ENCODE measurements around the gene HMGXB4.

HMGXB4 gene

GRCh38 chr22:35343664-35344550 is 86.6 kb downstream of the HMGXB4 start:
- CTCF ChIA-PET, result interaction anchor here (0.7 to 1.5 kb wide), 4 partner anchors 13 to 550 kb away, joined by 3 to 4 read pairs (median 3); no protein-coding TSS in a partner anchor

GRCh38 chr22:35344956-35345690 is 87.8 kb downstream of the HMGXB4 start:
- CTCF ChIA-PET, result interaction anchor here (0.8 to 1.5 kb wide), 4 partner anchors 14 to 237 kb away, joined by 3 to 4 read pairs (median 3); no protein-coding TSS in a partner anchor
- POLR2A ChIA-PET, result no interaction called here
- DNase-seq (ENCODE audit: extremely low spot score), result peak; percentile 52

More at GRCh38 chr22:35343664-35344550, 86.6 kb downstream of the HMGXB4 start:
- POLR2A ChIA-PET, result no interaction called here
- no peak for TF ChIP-seq CTCF (IDR thresholded peaks at IDR 0.05; ENCODE audit: control extremely low read depth, extremely low read depth, low read depth, missing control alignments)
- DNase-seq (ENCODE audit: extremely low spot score), result no peak

More at GRCh38 chr22:35344956-35345690, 87.8 kb downstream of the HMGXB4 start:
- no peak for TF ChIP-seq CTCF (IDR thresholded peaks at IDR 0.05; ENCODE audit: control extremely low read depth, extremely low read depth, low read depth, missing control alignments)

Measured in GM10248 (cell line).